Mesendoderm (in vitro differentiated cells): Measurements from ENCODE around the gene SLX4.

ENCODE experiments used
- DNase-seq: peaks from one replicate; pipeline ENCODE4 v3.0.0; 2013
- H2AK5ac ChIP-seq: 2 replicates; pipeline ENCODE4 v1.6.1; 2013; ENCODE audit warnings: low read length, inconsistent platforms
- H2BK120ac ChIP-seq: 2 replicates; pipeline ENCODE4 v1.6.1; 2013; ENCODE audit warnings: low read depth, mild to moderate bottlenecking, low read length, moderate library complexity, mixed read lengths
- H2BK15ac ChIP-seq: replicated peaks from 2 replicates; pipeline ENCODE4 v1.6.1; 2013; ENCODE audit warnings: low read depth, mild to moderate bottlenecking, moderate library complexity
- H2BK5ac ChIP-seq: 2 replicates; pipeline ENCODE4 v1.6.1; 2013; ENCODE audit warnings: low read length, inconsistent platforms
- H3K18ac ChIP-seq: 2 replicates; pipeline ENCODE4 v1.6.1; 2013; ENCODE audit warnings: mild to moderate bottlenecking, low read length, mixed read lengths
- H3K23ac ChIP-seq: one replicate; pipeline ENCODE4 v1.6.1; 2013; ENCODE audit warnings: low read length
- H3K27ac ChIP-seq: 2 replicates; pipeline ENCODE4 v1.5.1; 2013; ENCODE audit warnings: low read depth, mild to moderate bottlenecking, inconsistent platforms, low read length, moderate library complexity
- H3K27me3 ChIP-seq: 2 replicates; pipeline ENCODE4 v1.6.1; 2013; ENCODE audit warnings: low read length, control low read depth, mild to moderate bottlenecking, inconsistent platforms; ENCODE audit not compliant: insufficient read depth, poor library complexity
- H3K36me3 ChIP-seq: 2 replicates; pipeline ENCODE4 v1.6.1; 2013; ENCODE audit warnings: low read length, inconsistent platforms; ENCODE audit not compliant: control insufficient read depth, insufficient read depth
- H3K4ac ChIP-seq: one replicate; pipeline ENCODE4 v1.6.1; 2013; ENCODE audit warnings: low read depth, mild to moderate bottlenecking, low read length, moderate library complexity
- H3K4me1 ChIP-seq: 2 replicates; pipeline ENCODE4 v1.6.1; 2013; ENCODE audit warnings: low read depth, low read length, inconsistent platforms; ENCODE audit not compliant: control insufficient read depth
- H3K4me2 ChIP-seq: 2 replicates; pipeline ENCODE4 v1.6.1; 2013; ENCODE audit warnings: low read length
- H3K4me3 ChIP-seq: 2 replicates; pipeline ENCODE4 v1.5.1; 2013; ENCODE audit warnings: mild to moderate bottlenecking, low read length
- H3K56ac ChIP-seq: one replicate; pipeline ENCODE4 v1.6.1; 2013; ENCODE audit warnings: low read length
- H3K79me1 ChIP-seq: 2 replicates; pipeline ENCODE4 v1.6.1; 2013; ENCODE audit warnings: low read length, inconsistent platforms
- H3K79me2 ChIP-seq: 2 replicates; pipeline ENCODE4 v1.6.1; 2013; ENCODE audit warnings: mild to moderate bottlenecking, low read length; ENCODE audit not compliant: control insufficient read depth, insufficient read depth
- H3K9ac ChIP-seq: 2 replicates; pipeline ENCODE4 v1.6.1; 2013; ENCODE audit warnings: low read length, inconsistent platforms
- H4K5ac ChIP-seq: one replicate; pipeline ENCODE4 v1.6.1; 2013; ENCODE audit warnings: low read length
- H4K8ac ChIP-seq: one replicate; pipeline ENCODE4 v1.6.1; 2013; ENCODE audit warnings: low read depth, mild to moderate bottlenecking, control low read depth, low read length, moderate library complexity
- WGBS: extraction: QIAGEN DNeasy Blood & Tissue Kit; methylation state at CpG from one replicate; pipeline ENCODE4 v1.1.7; 2013; ENCODE audit warnings: low lambda C conversion rate, missing lambda C conversion rate; ENCODE audit not compliant: insufficient coverage; ENCODE audit errors: extremely low coverage; 5-methylcytosine and 5-hydroxymethylcytosine counted together

Gene SLX4

DNA sequence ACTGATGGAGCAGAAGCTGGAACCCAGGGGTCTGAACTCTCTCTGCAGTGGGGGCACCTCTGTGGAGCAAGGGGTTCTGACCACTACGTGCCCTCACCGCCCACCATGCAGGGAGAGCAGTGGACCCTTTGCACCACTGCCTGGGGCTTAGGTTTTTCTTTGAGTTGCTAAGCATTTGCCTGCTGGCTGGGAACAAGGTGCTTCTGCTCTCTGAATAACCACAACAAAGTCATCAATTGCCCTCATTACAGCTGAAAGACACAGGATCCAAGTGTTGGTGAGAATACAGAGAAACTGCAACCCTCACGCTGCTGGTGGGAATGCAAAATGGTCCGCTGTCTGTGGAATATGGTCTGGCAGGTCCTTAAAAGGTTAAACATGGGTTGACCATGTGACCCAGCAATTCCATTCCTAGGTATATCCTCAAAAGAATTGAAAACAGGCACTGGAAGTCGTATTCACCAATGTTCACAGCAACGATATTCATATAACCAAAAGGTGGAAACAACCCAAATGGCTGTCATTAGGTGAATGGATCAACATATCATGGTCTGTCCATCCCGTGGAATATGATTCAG, 57.0 kb downstream of the SLX4 start:
- Histone ChIP-seq H3K79me2 (no peaks in the 10 kb centered on the region), H3K4me3 (no peak overlapping the region), H3K36me3 (no peaks in the 10 kb centered on the region), H2BK5ac (no peak overlapping the region), H2AK5ac (peak overlapping the region; percentile 43), H3K79me1 (no peaks in the 10 kb centered on the region), H2BK15ac (no peak overlapping the region), H3K27ac (no peak overlapping the region), H3K9ac (no peak overlapping the region), H4K8ac (no peak overlapping the region), H3K23ac (no peak overlapping the region), H3K18ac (no peak overlapping the region), H3K56ac (no peak overlapping the region), H3K4ac (no peak overlapping the region), H4K5ac (no peak overlapping the region), H3K4me1 (peaks cover 8% of the 10 kb centered on the region), H3K27me3 (no peaks in the 10 kb centered on the region), H2BK120ac (no peak overlapping the region), H3K4me2 (no peak overlapping the region)
- no CpG with 5 or more reads among the region's 7 CpGs for WGBS
- no peak for DNase-seq

DNA sequence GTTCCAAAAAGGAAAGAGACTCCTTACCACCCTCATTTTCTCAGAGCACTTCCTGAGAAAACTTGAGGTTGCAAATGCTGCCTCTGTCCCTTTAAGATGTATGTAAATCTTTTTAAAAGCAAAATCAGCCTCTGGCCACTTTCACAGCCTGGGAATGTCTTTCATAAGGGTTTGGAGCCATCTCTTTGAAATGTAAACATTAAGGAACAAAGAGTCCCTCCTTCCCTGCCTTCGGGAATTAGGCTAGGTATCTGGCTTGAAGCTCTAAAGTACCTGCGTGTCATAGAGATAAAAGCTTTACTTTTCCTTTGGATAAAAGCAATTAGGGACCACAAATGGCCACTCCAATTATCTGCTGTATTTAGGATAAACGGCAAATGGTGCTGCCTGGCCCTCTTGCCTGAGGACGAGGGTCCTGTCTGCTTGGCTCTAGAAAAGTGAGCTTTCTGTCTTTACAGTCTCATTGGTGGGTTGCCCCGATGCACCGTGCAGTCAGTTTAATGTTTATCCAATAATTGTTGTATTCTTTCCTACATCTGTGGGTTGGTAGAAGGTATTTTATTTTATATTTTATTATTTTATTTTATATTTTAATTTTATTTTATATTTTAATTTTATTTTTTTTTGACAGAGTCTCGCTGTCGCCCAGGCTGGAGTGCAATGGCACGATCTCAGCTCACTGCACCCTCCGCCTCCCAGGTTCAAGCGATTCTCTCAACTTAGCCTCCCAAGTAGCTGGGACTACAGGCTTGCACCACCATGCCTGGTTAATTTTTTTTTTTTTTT, 58.1 kb downstream of the SLX4 start:
- H3K4me3 ChIP-seq = no peak overlapping the region
- peaks cover 8% of the 10 kb centered on the region for H3K4me1 ChIP-seq
- peak overlapping the region; percentile 18 for H3K9ac ChIP-seq
- no peak overlapping the region for H2BK15ac ChIP-seq
- H4K5ac ChIP-seq = no peak overlapping the region
- no peaks in the 10 kb centered on the region for H3K36me3 ChIP-seq
- no peak overlapping the region for H3K23ac ChIP-seq
- H3K4me2 ChIP-seq = peak overlapping the region; percentile 12
- no peak overlapping the region for H3K4ac ChIP-seq
- no peaks in the 10 kb centered on the region for H3K79me2 ChIP-seq
- peak overlapping the region; percentile 40 for H3K56ac ChIP-seq
- no CpG with 5 or more reads among the region's 11 CpGs for WGBS
- no peak overlapping the region for H2BK120ac ChIP-seq
- peak; percentile 92 for DNase-seq
- no peak overlapping the region for H2BK5ac ChIP-seq
- H3K79me1 ChIP-seq = no peaks in the 10 kb centered on the region
- H2AK5ac ChIP-seq = no peak overlapping the region
- H4K8ac ChIP-seq = no peak overlapping the region
- no peak overlapping the region for H3K18ac ChIP-seq
- peak overlapping the region; percentile 30 for H3K27ac ChIP-seq
- H3K27me3 ChIP-seq = no peaks in the 10 kb centered on the region

DNA sequence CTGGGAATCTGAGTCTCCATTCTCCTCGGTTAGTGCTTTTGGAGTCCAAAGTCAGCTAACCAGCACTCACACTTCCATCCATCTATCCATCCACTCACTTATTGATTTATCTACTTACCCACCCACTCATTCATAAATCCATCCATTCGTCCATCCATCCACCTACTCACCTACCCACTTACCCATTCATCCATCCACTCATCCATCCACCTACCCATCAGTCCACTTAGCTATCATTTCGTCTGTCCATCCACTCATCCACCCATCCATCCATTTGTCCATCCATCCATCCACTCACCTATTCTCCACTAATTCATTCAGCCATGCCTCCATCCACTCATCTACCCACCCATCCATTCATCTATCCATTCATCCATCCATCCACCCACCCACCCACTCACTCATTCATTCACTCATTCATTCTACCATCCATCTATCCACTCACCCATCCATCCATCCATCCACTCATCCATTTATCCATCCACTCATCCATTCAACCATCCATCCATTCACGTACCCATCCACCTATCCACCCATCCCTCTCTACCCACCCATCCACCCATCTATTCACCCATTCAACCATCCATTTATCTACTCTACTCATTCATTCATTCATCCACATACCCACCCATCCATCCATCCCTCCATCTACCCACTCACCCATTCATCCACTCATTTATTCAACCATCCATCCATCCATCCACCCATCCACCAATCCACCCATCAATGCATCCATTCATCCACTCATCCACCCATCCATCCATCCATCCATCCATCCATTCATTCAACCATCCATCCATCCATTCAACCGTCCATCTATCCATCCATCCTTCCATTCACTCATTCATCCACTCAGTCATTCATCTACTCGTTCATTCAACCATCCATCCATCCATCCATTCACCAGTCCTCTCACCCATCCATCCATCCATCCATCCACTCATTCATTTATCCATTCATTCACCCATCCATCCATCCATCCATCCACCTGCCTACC, 60.3 kb downstream of the SLX4 start:
- H4K5ac ChIP-seq = no peak overlapping the region
- no peak overlapping the region for H3K4ac ChIP-seq
- DNase-seq = no peak
- H3K4me2 ChIP-seq = no peak overlapping the region
- H3K18ac ChIP-seq = no peak overlapping the region
- no peaks in the 10 kb centered on the region for H3K36me3 ChIP-seq
- no peaks in the 10 kb centered on the region for H3K27me3 ChIP-seq
- peaks cover 8% of the 10 kb centered on the region for H3K4me1 ChIP-seq
- no peak overlapping the region for H3K23ac ChIP-seq
- H2BK120ac ChIP-seq = no peak overlapping the region
- no peak overlapping the region for H2BK5ac ChIP-seq
- H3K27ac ChIP-seq = no peak overlapping the region
- H3K79me2 ChIP-seq = no peaks in the 10 kb centered on the region
- H3K56ac ChIP-seq = no peak overlapping the region
- H3K79me1 ChIP-seq = no peaks in the 10 kb centered on the region
- WGBS = 100% methylated on average over 3 of the region's 6 CpGs
- H3K9ac ChIP-seq = no peak overlapping the region
- no peak overlapping the region for H2AK5ac ChIP-seq
- H3K4me3 ChIP-seq = no peak overlapping the region
- H4K8ac ChIP-seq = no peak overlapping the region
- H2BK15ac ChIP-seq = no peak overlapping the region

DNA sequence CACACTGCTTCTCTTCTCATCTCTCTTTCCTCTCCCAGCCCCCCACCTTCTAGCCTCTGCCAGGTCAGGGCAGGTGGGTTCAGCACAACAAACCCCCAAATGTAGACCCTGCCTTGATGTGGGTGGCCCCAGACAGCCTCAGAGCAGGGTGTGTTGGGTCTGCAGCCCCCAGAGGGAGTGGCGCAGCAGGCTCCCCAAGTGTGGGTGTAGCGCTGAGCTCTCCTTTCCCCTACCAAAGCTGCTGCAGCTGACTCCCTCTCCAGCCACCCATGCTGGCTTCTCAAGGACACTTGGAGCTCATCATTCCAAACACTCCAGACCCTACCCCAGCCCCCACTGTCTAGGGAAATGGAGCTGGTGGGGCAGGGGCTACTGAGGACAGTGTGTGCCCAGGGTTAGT, 61.5 kb downstream of the SLX4 start:
- H3K56ac ChIP-seq = no peak overlapping the region
- no peaks in the 10 kb centered on the region for H3K79me1 ChIP-seq
- H3K79me2 ChIP-seq = no peaks in the 10 kb centered on the region
- H3K36me3 ChIP-seq = no peaks in the 10 kb centered on the region
- H3K27me3 ChIP-seq = no peaks in the 10 kb centered on the region
- no peak overlapping the region for H2BK5ac ChIP-seq
- H4K5ac ChIP-seq = no peak overlapping the region
- no peak for DNase-seq
- no peak overlapping the region for H3K27ac ChIP-seq
- no peak overlapping the region for H4K8ac ChIP-seq
- no peak overlapping the region for H2BK120ac ChIP-seq
- H2AK5ac ChIP-seq = no peak overlapping the region
- no peak overlapping the region for H3K23ac ChIP-seq
- H3K9ac ChIP-seq = no peak overlapping the region
- H3K4me3 ChIP-seq = no peak overlapping the region
- H3K4ac ChIP-seq = no peak overlapping the region
- H3K4me1 ChIP-seq = peaks cover 8% of the 10 kb centered on the region
- no CpG with 5 or more reads among the region's 2 CpGs for WGBS
- H3K18ac ChIP-seq = no peak overlapping the region
- H2BK15ac ChIP-seq = no peak overlapping the region
- H3K4me2 ChIP-seq = no peak overlapping the region

DNA sequence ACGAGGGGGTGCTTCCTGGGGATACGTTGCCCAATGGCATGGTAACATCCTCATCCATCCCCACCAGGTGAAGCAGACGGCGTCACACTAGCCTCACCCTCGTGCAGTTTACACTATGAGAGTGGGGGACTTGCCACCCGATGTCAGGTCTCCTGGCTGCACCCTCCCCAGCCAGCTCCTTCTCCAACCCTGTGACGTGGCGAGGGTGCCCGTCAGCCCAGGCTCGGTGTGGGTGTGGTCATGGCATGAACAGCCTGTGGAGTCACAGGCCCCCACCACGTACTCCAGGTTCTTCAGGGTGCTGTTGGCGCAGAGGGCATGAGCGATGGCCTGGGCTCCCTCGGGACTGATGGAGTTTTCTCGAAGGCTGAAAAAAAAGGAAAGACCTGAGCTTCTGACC, 62.5 kb downstream of the SLX4 start:
- Histone ChIP-seq H3K18ac (no peak overlapping the region), H3K4ac (no peak overlapping the region), H2BK15ac (no peak overlapping the region), H3K27me3 (no peaks in the 10 kb centered on the region), H3K79me1 (no peaks in the 10 kb centered on the region), H2BK120ac (no peak overlapping the region), H3K79me2 (no peaks in the 10 kb centered on the region), H2AK5ac (no peak overlapping the region), H3K4me2 (no peak overlapping the region), H3K4me3 (no peak overlapping the region), H3K36me3 (no peaks in the 10 kb centered on the region), H3K56ac (no peak overlapping the region), H3K9ac (no peak overlapping the region), H3K23ac (no peak overlapping the region), H3K4me1 (peaks cover 6% of the 10 kb centered on the region), H2BK5ac (no peak overlapping the region), H3K27ac (no peak overlapping the region), H4K5ac (no peak overlapping the region), H4K8ac (no peak overlapping the region)
- no peak for DNase-seq
- WGBS = no CpG with 5 or more reads among the region's 15 CpGs
